ENCODE data around the gene FAM120A. TPM values are rescaled to one million over a fixed set of nuclear protein-coding genes. Genes with fewer than 3 reads are reported as not detected.

The FAM120A gene
- total and polyA plus RNA-seq, 2 of the 13 experiments (the other 11 are each of a cell fraction or from before 2014, with no cell fraction given) = 41.3 to 44.4 TPM

DNA sequence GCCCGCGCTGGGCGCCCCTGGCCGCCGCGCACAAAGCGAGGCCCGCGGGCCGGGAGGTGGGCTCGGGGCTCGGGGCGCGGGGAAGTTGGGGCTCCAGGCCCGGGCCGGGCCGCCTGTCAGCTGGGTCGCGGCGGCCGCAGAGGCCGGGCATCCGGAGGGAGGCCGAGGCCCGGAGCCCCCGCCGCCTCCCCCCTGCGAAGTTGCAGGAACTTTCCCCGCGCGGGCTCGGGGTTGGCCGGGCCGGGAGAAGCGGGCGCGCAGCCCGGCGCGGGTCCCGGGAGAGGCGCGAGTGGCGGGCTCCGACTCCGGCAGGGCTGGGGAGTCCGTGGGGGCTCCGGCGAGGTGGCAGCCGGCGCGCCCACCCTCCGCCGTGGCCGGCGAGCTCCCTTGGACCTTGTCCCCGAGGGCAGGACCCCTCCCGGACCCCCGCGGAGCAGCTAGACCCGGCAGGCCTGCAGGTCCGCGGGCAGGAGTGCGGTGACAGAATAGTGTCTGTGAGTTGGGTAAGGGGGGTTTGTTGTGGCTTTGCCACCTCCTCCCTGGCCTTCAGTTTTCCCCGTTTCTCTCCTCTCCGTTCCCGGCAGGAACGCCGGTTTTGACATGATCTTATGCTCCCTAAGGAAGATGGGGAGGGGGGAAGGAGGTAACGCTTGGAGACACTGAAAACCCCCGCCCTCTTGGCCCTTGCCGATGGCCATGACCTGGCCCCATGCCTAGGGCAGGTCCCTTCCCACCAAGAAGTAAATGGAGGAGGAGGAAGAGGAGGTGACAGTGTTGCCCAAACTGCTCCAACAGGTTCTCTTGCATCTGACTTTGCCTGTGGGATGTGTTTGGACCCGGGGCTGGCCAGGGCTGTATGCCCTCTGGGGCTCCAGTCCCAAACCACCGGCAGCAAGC, 125.8 kb downstream of the FAM120A start (continued):
- TF ChIP-seq TFDP2 (CRISPR knock-in tag; IDR thresholded peaks at IDR 0.05) (no peak), SP5 (CRISPR knock-in tag; IDR thresholded peaks at IDR 0.05; ENCODE audit: borderline replicate concordance, low read depth) (no peak), ZNF382 (CRISPR knock-in tag; IDR thresholded peaks at IDR 0.05; ENCODE audit: borderline replicate concordance) (no peak), YEATS4 (CRISPR knock-in tag; IDR thresholded peaks at IDR 0.05; ENCODE audit: borderline replicate concordance) (no peak), ZNF83 (CRISPR knock-in tag; IDR thresholded peaks at IDR 0.05; ENCODE audit: borderline replicate concordance) (no peak), ZFP82 (CRISPR knock-in tag; IDR thresholded peaks at IDR 0.05; ENCODE audit: borderline replicate concordance) (0 out of 2 replicates have a peak, but pooled peaks have one; percentile 7), ZNF17 (CRISPR knock-in tag; IDR thresholded peaks at IDR 0.05) (no peak), ZNF503 (CRISPR knock-in tag; IDR thresholded peaks at IDR 0.05) (no peak), ZNF607 (CRISPR knock-in tag; IDR thresholded peaks at IDR 0.05; ENCODE audit: borderline replicate concordance) (no peak), IRF1 (CRISPR knock-in tag; IDR thresholded peaks at IDR 0.05; ENCODE audit: low read depth) (no peak), AGO1 (IDR thresholded peaks at IDR 0.05; ENCODE audit: low read depth, low read length, poor library complexity, severe bottlenecking) (no peak), MXI1 (IDR thresholded peaks at IDR 0.05; ENCODE audit: borderline replicate concordance, low read depth, low read length) (0 out of 3 replicates have a peak, but pooled peaks have one; percentile 22), PHF21A (CRISPR knock-in tag; IDR thresholded peaks at IDR 0.05) (no peak)
- TF ChIP-seq, protein P1, sequence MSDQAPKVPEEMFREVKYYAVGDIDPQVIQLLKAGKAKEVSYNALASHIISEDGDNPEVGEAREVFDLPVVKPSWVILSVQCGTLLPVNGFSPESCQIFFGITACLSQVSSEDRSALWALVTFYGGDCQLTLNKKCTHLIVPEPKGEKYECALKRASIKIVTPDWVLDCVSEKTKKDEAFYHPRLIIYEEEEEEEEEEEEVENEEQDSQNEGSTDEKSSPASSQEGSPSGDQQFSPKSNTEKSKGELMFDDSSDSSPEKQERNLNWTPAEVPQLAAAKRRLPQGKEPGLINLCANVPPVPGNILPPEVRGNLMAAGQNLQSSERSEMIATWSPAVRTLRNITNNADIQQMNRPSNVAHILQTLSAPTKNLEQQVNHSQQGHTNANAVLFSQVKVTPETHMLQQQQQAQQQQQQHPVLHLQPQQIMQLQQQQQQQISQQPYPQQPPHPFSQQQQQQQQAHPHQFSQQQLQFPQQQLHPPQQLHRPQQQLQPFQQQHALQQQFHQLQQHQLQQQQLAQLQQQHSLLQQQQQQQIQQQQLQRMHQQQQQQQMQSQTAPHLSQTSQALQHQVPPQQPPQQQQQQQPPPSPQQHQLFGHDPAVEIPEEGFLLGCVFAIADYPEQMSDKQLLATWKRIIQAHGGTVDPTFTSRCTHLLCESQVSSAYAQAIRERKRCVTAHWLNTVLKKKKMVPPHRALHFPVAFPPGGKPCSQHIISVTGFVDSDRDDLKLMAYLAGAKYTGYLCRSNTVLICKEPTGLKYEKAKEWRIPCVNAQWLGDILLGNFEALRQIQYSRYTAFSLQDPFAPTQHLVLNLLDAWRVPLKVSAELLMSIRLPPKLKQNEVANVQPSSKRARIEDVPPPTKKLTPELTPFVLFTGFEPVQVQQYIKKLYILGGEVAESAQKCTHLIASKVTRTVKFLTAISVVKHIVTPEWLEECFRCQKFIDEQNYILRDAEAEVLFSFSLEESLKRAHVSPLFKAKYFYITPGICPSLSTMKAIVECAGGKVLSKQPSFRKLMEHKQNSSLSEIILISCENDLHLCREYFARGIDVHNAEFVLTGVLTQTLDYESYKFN (CRISPR knock-in tag; conservative IDR thresholded peaks at IDR 0.05) = 0 out of 2 replicates have a peak, but pooled peaks have one; percentile 13
- TF ChIP-seq, protein P2, sequence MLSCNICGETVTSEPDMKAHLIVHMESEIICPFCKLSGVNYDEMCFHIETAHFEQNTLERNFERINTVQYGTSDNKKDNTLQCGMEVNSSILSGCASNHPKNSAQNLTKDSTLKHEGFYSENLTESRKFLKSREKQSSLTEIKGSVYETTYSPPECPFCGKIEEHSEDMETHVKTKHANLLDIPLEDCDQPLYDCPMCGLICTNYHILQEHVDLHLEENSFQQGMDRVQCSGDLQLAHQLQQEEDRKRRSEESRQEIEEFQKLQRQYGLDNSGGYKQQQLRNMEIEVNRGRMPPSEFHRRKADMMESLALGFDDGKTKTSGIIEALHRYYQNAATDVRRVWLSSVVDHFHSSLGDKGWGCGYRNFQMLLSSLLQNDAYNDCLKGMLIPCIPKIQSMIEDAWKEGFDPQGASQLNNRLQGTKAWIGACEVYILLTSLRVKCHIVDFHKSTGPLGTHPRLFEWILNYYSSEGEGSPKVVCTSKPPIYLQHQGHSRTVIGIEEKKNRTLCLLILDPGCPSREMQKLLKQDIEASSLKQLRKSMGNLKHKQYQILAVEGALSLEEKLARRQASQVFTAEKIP (CRISPR knock-in tag; IDR thresholded peaks at IDR 0.05; ENCODE audit: borderline replicate concordance) = no peak
- TF ChIP-seq, protein P3, sequence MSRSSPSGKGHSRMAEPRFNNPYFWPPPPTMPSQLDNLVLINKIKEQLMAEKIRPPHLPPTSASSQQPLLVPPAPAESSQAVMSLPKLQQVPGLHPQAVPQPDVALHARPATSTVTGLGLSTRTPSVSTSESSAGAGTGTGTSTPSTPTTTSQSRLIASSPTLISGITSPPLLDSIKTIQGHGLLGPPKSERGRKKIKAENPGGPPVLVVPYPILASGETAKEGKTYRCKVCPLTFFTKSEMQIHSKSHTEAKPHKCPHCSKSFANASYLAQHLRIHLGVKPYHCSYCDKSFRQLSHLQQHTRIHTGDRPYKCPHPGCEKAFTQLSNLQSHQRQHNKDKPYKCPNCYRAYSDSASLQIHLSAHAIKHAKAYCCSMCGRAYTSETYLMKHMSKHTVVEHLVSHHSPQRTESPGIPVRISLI (CRISPR knock-in tag; IDR thresholded peaks at IDR 0.05; ENCODE audit: borderline replicate concordance) = no peak

Data from HepG2 (cell line).